Glomerular endothelial cell (primary cell): ENCODE measurements around the gene AXIN1. TPM values are rescaled to one million over a fixed set of nuclear protein-coding genes. Genes with fewer than 3 reads are reported as not detected.
"Not testable (repeated sequence)": the region's sequence is repeated elsewhere in the genome, so short reads cannot be mapped to it uniquely, and the experiment has no call there.

Experiments used
- DNase-seq: peaks from one replicate; pipeline ENCODE4 v3.0.0-alpha.2; 2011; ENCODE audit warnings: low read depth, low spot score; ENCODE audit errors: extremely low read depth
- total RNA-seq: library from RNA; depleted of rRNA; stranded (reverse); fragments of >200 nt; gene quantifications from 2 replicates; pipeline ENCODE4 v1.2.3, GENCODE V29; 2015

The AXIN1 gene
- total RNA-seq, 1 donor from 2014 or later: 28.5 TPM

GRCh38 chr16:356741-357140, 4.2 kb upstream of the AXIN1 start:
- DNase-seq: no peak

- DNase-seq: no peak
Measured at GRCh38 chr16:354971-355461, 2.5 kb upstream of the AXIN1 start.

- DNase-seq: no peak
Measured at GRCh38 chr16:354291-354881, 1.9 kb upstream of the AXIN1 start.

- no peak for DNase-seq
Measured at GRCh38 chr16:353404-354290, 1.1 kb upstream of the AXIN1 start.

- no peak for DNase-seq
Measured at GRCh38 chr16:351804-352520, 561 bp downstream of the AXIN1 start.

DNA sequence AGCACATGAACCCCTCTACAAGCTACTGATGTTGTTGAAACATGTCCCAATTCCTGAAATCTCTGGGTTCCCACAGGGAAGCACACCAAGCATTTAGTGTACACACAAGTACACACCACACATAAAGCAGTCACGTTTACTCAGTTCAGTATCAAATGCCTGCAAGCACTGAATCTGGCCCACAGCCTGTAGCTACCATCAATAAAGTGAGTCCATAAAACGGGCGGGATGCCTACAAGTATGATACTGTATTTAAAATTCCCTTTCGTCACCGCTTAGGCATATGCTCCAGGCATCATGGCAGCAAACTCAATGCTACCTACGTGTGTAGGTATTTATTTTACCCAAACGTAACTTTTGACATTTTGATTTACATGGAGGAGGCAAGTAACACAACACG, 2.3 kb downstream of the AXIN1 start:
- DNase-seq: no peak

- no peak for DNase-seq
Measured at GRCh38 chr16:349211-349610, 3.3 kb downstream of the AXIN1 start.

DNA sequence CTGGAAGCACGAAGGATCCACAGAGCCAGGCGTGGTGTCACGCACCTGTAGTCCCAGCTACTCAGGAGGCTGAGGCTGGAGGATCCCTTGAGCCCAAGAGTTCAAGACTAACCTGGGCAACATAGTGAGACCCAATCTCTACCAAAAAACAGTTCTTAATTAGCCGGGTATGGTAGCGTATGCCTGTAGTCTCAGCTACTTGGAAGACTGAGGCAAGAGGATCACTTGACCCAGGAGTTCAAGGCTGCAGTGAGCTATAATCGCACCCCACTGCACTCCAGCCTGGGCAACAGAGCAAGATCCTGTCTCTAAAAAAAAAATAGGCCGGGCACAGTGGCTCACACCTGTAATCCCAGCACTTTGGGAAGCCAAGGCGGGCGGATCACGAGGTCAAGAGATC, 4.0 kb downstream of the AXIN1 start:
- DNase-seq: not testable (repeated sequence)

DNA sequence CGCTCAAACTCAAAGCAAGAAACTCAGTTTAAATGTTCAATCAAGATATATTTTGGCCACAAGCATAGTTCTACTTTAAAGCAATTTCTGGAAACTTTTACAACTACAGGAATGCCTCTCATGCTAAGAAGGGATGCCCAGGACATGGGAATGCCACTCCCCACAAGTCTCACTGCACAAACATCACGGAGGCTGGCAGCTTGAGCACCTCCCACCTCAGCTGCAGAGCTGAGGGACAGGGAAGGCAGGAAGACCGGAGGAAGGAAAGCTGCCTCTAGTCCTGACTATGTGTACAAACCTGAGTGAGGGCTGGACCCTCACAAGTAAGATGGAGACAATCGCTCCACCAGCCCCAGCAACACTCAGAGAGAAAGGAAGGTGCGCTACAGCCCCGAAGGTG, 5.3 kb downstream of the AXIN1 start:
- no peak for DNase-seq

DNA sequence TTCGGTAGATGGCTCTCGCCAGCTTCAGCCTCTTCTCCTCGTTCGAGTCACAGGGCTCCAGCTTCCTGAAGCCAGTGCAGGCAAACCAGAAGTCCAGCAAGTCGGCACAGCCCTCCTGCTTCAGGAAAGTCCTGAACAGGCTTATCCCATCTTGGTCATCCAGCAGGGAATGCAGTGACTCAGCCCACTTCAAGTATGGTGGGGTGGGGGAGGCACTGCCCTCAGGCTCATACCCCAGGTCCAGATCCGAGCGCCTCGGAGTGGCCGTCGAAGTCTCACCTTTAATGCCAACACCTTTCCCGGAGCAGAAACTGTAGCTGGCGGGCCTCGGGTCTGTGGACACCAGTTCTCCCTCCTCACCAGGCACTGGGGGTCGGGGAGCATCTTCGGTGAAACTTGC, 5.9 kb downstream of the AXIN1 start:
- DNase-seq: no peak

GRCh38 chr16:345772-346171, 6.8 kb downstream of the AXIN1 start:
- DNase-seq: no peak

DNA sequence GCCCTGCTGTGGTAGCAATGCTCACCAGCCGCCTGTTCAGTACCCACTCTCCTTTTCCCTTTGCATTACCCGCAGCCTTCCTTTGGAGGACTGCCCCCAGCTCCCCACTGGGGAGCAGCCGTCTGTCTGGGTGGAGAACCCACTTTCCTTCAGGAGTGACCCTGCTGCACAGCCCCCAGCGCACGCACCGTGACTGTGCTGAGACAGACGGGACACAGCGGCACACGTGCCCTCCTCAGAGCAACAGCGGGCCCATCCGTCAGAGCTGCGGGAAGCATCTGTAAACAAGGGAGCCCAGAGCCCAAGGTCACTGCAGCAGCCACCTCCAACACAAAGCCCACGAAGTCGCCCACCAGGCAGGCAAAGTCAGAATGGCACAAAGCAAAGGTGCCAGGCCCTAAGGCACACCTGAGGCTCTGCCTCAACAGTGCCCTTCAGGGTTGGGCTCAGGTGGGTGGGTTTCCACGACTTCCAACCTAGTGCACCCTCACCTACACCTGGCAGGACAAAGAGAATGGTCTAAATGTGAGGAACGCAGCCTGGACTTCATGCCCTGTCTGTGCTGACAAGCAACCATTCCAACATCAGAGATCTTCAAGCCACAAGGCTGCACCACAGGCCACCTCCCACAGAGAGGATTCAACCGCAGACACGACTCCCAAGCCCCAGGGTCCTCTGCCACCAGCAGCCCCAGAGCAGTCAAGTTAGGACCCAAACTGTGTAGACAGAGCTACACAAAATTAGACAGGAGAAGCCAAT, 9.9 kb downstream of the AXIN1 start:
- DNase-seq: no peak

DNA sequence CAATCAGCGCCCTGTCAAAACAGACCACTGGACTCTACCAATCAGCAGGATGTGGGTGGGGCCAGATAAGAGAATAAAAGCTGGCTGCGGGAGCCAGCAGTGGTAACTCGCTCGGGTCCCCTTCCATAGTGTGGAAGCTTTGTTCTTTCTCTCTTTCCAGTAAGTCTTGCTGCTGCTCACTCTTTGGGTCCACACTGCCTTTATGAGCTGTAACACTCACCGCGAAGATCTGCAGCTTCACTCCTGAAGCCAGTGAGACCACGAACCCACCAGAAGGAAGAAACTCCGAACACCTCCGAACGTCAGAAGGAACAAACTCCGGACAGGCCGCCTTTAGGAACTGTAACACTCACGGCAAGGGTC, 10.6 kb downstream of the AXIN1 start:
- DNase-seq: not testable (repeated sequence)

GRCh38 chr16:341095-341973, 11.2 kb downstream of the AXIN1 start:
- not testable (repeated sequence) for DNase-seq

DNA sequence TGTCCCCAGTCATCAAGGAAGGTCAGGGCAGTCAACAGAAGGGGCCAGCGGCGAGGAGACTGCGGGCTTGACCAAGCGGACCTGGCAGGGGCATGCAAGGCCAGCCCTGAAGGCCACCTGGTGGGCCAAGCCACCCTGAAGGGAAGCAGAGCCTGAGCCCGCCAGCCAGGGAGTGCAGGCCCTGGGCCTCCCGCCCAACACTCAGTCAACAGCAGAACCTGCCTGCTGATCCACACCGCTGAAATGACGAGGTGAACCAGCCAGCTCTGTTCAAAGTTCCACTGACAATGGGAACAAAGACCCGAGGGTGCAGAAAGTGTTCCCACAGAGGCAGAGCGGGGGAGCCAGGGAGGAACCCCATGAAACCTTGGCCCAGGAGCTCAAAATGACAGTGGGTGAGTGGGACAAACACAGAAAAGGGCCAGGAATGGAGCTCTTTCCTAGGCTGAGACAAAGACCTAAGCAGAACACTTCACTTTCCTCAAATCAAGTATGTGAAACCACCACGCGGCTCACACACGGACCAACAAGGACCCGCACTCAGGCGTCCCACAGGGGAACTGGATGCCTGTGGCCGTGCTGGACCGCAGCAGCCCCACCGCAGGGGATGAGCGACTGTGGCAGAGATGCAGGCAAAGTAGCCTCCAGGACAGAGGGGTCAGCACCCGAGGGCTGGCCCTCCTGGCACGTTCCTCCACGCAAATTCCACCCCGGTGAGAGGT, 12.0 kb downstream of the AXIN1 start:
- DNase-seq: no peak

DNA sequence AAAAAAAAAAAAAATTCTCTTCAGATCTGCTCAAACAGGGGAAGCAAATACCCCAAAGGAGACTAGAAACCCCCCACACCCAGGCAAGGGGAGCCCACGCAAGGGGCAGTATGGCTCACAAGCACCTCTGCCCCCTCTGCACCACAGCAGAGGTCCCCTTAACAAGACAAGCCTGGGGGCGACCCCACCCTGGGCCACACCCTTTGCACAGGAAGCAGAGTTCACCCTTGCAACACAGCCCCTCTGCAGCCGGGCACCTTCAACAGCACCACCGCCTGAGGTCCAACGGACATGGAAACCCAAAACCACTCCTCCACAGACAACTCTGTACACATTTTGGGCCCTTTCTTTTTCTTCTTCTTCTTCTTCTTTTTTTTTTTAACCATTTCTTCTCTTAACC, 12.8 kb downstream of the AXIN1 start:
- DNase-seq: no peak

- no peak for DNase-seq
Measured at GRCh38 chr16:337975-338575, 14.4 kb downstream of the AXIN1 start.

- no peak for DNase-seq
Measured at GRCh38 chr16:337437-337836, 15.1 kb downstream of the AXIN1 start.

GRCh38 chr16:336269-336668, 16.3 kb downstream of the AXIN1 start:
- DNase-seq: no peak
